ENCODE data around the gene EVA1B. TPM values are rescaled to one million over a fixed set of nuclear protein-coding genes. Genes with fewer than 3 reads are reported as not detected.

EVA1B gene
- total RNA-seq, 2 donors from 2014 or later, result 107 to 189 TPM

DNA sequence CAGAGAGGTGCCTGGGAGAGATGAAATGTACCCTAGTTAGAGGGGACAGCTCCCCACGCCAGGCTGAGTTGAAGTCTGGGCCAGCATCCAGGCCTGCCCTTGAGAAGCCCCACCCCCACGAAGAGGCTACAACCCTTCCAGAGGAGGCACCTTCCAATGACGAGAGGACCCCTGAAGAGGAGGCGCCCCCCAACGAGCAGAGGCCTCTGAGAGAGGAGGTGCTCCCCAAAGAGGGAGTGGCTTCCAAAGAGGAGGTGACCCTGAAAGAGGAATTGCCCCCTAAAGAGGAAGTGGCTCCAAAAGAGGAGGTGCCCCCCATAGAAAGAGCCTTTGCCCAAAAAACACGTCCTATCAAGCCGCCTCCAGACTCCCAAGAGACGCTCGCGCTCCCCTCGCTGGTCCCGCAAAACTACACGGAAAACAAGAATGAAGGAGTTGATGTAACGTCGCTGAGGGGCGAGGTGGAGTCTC lies 3.1 kb downstream of the EVA1B start:
- H3K4me3 ChIP-seq, result peak overlapping the region; percentile 99
- no peaks in the 10 kb centered on the region for H3K36me3 ChIP-seq
- peaks cover 25 to 35% of the 10 kb centered on the region in 2 donors for H3K4me1 ChIP-seq (ENCODE audit: control insufficient read depth in 1 of 2, low read depth in 2 of 2)
- H3K27me3 ChIP-seq (replicated peaks; ENCODE audit: insufficient read depth), result no peaks in the 10 kb centered on the region
- ATAC-seq (ENCODE audit: insufficient number of reproducible peaks, low FRiP score, low read depth) (no peak), DNase-seq (ENCODE audit: low spot score) (no peak)
- H3K27ac ChIP-seq, result peak overlapping the region; percentile 87 to 99
- TF ChIP-seq, protein P1, sequence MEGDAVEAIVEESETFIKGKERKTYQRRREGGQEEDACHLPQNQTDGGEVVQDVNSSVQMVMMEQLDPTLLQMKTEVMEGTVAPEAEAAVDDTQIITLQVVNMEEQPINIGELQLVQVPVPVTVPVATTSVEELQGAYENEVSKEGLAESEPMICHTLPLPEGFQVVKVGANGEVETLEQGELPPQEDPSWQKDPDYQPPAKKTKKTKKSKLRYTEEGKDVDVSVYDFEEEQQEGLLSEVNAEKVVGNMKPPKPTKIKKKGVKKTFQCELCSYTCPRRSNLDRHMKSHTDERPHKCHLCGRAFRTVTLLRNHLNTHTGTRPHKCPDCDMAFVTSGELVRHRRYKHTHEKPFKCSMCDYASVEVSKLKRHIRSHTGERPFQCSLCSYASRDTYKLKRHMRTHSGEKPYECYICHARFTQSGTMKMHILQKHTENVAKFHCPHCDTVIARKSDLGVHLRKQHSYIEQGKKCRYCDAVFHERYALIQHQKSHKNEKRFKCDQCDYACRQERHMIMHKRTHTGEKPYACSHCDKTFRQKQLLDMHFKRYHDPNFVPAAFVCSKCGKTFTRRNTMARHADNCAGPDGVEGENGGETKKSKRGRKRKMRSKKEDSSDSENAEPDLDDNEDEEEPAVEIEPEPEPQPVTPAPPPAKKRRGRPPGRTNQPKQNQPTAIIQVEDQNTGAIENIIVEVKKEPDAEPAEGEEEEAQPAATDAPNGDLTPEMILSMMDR (IDR thresholded peaks at IDR 0.05), result no peak
- no peaks in the 10 kb centered on the region for H3K9me3 ChIP-seq

DNA sequence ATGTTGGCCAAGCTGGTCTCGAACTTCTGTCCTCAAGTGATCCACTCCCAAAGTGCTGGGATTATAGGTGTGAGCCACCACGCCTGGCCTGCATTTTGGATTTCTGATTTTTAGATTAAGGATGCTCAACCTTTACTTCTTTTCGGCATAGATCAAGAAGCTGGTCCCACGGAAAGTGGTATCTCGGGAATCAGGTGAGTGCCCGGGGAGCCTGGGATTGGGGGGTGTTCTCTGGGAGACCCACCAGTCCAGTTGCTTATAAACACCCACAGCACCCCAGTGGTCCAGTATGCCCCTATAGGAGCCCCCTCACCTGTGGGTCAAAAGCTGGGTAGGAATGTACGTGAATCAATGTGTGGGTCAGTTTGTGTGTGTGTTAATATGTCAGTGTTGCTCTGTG lies 14.0 kb downstream of the EVA1B start:
- Histone ChIP-seq H3K27ac (no peak overlapping the region), H3K36me3 (no peaks in the 10 kb centered on the region), H3K27me3 (replicated peaks; ENCODE audit: insufficient read depth) (no peaks in the 10 kb centered on the region), H3K4me3 (no peak overlapping the region), H3K4me1 (ENCODE audit: control insufficient read depth in 1 of 2, low read depth in 2 of 2) (peaks cover 0 to 20% of the 10 kb centered on the region in 2 donors), H3K9me3 (no peaks in the 10 kb centered on the region)
- DNase-seq (ENCODE audit: low spot score) (no peak), ATAC-seq (ENCODE audit: insufficient number of reproducible peaks, low FRiP score, low read depth) (no peak)
- TF ChIP-seq, protein P1 (IDR thresholded peaks at IDR 0.05), result no peak

DNA sequence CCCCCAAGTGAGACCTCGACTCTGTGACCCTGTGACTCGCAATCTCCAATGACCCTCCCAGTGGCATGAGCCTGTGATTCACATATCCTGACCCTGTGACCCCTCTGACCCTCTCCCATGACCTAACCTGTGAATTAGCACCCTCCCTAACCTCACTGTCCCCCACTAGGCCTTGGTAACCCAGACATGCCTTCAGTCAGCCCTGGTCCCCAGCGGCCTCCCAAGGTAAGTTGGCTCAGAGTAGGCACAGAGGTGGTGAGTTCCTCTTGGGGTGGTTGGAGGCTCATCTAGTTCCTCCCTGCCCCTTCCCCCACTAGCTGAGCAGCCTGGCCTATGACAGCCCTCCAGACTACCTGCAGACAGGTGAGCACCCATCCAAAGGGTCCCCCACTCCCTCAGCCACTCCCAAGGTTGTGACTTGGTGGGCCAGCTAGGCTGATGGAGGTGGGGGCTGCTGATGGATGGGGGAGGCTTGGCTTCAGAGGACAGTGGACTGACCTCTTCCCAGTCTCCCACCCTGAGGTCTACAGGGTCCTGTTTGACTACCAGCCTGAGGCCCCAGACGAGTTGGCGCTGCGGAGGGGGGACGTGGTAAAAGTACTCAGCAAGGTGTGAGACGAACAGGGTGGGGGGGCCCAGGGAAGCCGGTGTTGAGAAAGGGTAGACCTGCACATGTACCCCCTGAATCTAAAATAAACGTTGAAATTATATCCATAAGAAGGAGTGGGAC lies 15.7 kb downstream of the EVA1B start:
- no peak for ATAC-seq (ENCODE audit: insufficient number of reproducible peaks, low FRiP score, low read depth)
- DNase-seq (ENCODE audit: low spot score), result no peak
- Histone ChIP-seq H3K36me3 (peaks cover 11% of the 10 kb centered on the region), H3K4me3 (peak overlapping the region; percentile 94), H3K27me3 (replicated peaks; ENCODE audit: insufficient read depth) (no peaks in the 10 kb centered on the region), H3K9me3 (no peaks in the 10 kb centered on the region), H3K4me1 (ENCODE audit: control insufficient read depth in 1 of 2, low read depth in 2 of 2) (peaks cover 0 to 20% of the 10 kb centered on the region in 2 donors), H3K27ac (peak overlapping the region in 1 of 2 donors; percentile 38)
- TF ChIP-seq, protein P1 (IDR thresholded peaks at IDR 0.05), result no peak

DNA sequence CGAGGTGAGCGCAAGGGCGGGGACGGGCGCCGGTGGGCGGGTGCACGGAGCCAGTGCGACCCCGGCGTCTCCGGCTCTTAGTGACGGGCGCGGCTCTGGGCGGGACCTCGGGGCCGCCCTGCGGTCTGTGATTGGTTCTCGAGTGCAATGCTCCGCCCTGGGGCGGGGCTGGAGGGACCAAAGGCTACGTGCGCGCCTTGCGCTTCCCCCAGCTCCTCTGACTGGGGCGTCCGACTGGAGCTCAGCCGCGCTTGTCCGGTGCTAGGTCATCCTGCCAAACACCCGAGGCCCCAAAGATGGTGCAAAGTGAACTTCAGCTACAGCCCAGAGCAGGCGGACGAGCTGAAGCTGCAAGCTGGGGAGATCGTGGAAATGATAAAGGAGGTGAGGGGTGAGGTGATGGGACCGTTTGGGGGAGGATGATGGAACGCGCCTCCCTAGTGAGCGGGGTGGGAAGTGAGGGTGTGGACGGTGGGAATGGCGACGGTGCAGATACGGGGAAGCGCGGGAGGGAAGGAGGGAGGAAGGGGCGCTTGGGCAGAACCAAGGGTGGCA lies 16.5 kb downstream of the EVA1B start:
- peaks cover 0 to 20% of the 10 kb centered on the region in 2 donors for H3K4me1 ChIP-seq (ENCODE audit: control insufficient read depth in 1 of 2, low read depth in 2 of 2)
- DNase-seq (ENCODE audit: low spot score) (peak; percentile 72), ATAC-seq (ENCODE audit: insufficient number of reproducible peaks, low FRiP score, low read depth) (peak; percentile 88)
- H3K27me3 ChIP-seq (replicated peaks; ENCODE audit: insufficient read depth), result no peaks in the 10 kb centered on the region
- peak overlapping the region; percentile 94 for H3K4me3 ChIP-seq
- H3K27ac ChIP-seq, result peak overlapping the region; percentile 45 to 62
- peaks cover 16% of the 10 kb centered on the region for H3K36me3 ChIP-seq
- TF ChIP-seq, protein P1 (IDR thresholded peaks at IDR 0.05), result peak; percentile 4
- H3K9me3 ChIP-seq, result no peaks in the 10 kb centered on the region

DNA sequence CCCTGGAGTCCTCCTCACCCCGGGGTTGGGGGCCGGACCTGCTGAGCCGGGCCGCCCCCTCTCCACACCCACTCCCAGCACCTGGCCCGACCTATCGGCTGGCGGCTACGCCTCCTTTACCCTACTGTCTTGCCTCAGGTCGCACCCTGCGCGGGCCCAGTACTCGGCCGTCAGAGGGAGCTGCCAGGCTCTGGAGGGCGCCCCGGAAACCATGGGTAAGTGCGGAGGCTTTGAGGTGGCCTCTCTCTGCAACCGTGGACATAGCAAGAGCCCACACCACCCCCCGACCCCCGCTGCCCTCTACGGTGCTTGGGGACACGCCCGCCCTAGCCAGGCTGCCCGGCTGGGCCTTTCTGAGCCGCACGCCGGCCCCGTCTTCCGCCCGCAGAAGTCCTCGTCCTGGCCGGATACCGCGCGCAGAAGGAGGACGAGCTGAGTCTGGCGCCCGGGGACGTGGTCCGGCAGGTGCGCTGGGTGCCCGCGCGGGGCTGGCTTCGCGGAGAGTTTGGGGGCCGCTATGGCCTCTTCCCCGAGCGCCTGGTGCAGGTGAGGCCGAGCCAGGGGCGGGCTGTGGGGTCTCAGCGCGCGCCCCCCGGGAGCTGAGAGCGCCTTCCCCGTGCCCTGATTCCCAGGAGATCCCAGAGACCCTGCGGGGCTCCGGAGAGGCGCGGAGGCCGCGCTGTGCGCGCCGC lies 17.1 kb downstream of the EVA1B start, which contains the start of gene SH3D21:
Gene SH3D21, plus strand, starts transcription at position 159 of the 692 bp plus-strand sequence. Its CDS starts 53 bp downstream, at position 212.
- peak within 1 kb of the TSS; percentile 94 for H3K4me3 ChIP-seq
- DNase-seq (ENCODE audit: low spot score) (no peak), ATAC-seq (ENCODE audit: insufficient number of reproducible peaks, low FRiP score, low read depth) (no peak)
- peak within 1 kb of the TSS; percentile 45 to 62 for H3K27ac ChIP-seq
- H3K27me3 ChIP-seq (replicated peaks; ENCODE audit: insufficient read depth), result no peaks in the 10 kb centered on the region
- TF ChIP-seq, protein P1 (IDR thresholded peaks at IDR 0.05), result peak; percentile 8
- peaks cover 0 to 20% of the 10 kb centered on the region in 2 donors for H3K4me1 ChIP-seq (ENCODE audit: control insufficient read depth in 1 of 2, low read depth in 2 of 2)
- no peaks in the 10 kb centered on the region for H3K9me3 ChIP-seq
- H3K36me3 ChIP-seq, result peaks cover 23% of the 10 kb centered on the region
